ENCODE data around the gene CTSC.
"Not testable (repeated sequence)": the region's sequence is repeated elsewhere in the genome, so short reads cannot be mapped to it uniquely, and the experiment has no call there.

Gene CTSC

DNA sequence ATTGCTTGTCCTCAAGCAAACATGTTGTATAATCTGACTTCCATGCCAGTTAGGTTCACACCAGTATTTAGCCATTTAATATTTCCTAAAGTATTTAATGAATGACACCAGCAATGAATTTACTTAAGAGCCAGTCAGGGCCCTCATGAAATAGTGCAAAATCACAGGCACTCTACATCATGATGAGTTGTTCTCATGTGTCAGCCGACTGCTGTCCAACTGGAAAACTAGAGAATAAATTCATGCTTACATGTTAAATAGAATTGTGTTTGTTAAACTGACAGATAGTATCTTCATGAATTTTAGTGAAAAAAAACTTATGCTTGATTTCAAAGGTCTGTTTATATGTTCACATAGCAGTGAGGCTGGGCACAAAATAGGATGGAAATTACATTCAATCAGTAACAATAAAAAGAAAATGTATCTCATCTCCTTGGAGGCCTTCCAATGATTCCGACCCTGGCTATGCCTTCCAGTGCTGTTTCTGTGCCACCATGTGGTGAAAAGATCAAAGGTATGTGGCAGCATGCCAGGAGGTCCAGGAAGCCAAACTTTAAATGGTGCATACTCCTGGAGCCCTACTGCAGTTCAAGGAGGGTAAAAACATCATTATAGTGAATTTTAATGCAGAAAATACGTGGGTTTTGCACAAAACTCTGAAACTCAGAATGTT is 45.2 kb downstream of the CTSC start:
- no peak for FAIRE-seq
- DNase-seq (ENCODE audit: insufficient read length, low spot score) = peak; percentile 17

DNA sequence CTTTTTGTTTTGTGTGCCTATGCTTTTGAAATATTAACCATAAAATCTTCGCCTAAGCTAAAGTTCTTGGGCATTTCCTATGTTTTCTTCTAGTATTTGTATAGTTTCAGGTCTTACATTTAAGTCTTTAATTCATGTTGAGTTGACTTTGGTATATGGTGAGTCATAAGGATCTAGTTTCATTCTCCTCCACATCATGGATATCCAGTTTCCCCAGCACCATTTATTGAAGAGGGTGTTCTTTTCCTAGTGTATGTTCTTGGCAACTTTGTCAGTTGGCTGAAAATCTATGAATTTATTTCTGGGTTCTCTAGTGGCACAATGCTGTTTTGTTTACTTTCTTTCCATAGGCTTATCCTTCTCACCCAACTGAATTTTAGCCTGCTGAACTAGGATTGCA is 49.0 kb downstream of the CTSC start:
- DNase-seq (ENCODE audit: insufficient read length, low spot score) (no peak), FAIRE-seq (no peak)

DNA sequence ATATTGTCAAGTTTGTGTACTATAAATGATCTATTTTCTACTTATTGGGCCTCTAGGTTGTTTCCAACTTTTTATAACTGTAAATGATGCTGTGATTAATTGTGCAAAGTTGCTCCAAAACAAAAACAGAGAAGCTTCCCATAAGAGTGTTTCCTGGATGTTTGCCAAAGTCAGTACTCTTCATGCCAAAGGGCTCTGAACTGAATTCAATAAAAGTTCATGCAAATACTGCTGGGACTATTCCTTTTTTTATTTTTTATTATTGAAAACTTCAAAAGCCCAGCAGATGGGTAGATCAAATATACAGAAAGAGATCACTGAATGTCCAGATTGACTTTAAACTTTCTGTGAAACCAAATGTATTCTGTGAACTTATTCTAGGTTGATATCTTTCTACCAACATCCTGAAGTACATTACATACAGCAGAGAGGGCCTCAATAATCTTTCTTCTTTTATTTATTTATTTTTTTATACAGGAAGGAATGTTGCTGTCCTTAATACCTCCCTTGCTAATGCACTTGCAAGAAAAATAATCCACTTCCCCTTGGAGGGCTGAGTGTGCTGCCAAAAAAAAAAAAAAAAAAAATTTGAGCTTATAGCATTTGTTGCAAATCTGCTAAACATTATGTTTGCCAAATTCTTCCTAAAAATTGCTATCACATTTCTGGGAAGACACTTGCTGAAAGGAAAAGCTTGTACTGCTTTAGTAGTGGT is 53.0 kb downstream of the CTSC start:
- DNase-seq (ENCODE audit: insufficient read length, low spot score) = no peak
- FAIRE-seq = no peak

DNA sequence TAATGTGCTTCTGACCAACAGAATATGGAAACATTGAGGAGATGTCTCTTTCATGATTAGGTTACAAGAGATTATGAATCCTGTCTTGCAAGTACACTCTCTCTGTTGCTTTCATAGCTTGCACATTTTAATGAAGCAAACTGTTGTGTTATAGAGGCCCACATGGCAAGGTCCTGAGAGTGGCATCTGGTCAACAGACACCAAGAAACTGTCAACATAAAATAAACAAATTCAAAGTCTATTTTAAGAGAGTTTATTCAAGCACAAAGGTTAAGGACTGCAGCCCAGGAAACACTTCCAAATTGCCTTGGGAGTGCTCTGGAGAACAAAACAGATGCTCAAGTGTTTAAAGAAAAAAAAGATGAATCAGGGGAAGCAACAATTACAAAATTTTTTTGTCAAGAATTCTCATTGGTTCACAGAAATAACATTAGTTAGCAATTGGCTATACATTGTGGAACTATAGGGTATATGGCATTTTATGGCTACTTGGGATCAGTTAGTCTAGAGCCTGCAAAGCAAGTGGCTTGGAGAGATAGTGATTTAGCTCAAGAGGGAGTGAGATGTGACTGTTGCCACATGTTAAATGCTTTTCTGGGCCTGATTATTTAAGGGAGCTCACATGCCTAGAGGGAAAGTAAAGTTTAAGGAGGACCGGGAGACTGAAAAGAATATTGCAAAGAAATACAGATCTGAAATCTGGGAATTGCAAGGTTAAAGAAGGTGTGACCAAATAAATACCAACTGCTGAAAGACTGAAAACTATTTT is 54.6 kb downstream of the CTSC start:
- no peak for FAIRE-seq
- DNase-seq (ENCODE audit: insufficient read length, low spot score) = no peak

DNA sequence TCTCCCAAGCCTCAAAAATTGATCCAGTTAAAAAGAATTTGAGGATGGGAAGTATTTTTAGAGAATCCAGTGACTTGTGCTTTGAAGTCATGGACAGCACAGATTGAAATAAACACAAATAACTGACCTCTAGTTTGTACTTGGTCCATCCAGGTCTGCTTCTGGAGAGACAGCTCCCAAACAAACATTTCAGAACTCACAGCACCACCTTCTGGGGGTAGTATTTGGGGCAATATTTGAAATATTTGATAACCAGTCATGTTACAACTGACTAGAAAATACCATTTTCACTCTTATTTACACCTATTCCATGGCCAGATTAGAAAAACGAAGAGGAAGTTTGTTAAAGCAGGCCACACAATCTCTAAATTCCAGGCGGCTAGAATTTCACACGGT is 56.2 kb downstream of the CTSC start:
- DNase-seq (ENCODE audit: insufficient read length, low spot score) (no peak), FAIRE-seq (no peak)

DNA sequence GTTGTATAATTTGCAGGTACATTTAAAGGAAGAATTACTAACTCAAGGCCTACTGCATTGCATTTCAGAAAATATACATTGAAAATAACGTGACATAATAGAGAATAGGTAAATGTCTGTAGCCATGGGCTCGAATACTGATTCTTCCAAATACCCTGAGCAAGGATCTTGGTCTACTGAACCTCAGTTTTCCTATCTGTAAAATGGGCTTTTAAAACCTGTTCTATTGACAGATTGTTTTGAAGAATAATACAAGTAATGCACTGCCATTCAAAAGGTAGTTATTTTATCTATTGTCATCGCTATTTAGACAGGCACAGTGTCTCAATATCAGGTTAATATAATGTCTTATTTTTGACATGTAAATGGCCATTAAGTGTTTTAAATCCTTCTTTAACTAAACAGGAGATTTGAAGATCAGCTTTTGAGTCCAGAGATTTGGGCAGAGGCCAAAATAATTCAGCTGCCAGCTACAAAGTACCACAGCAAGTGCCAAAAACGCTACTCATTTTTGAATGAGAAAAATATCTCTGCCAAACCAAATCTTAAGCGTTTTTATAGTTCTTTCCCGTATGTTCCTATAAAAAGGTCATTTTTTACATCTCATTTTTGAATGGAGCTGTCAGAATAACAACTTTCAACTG is 56.7 kb downstream of the CTSC start:
- FAIRE-seq (no peak), DNase-seq (ENCODE audit: insufficient read length, low spot score) (no peak)

DNA sequence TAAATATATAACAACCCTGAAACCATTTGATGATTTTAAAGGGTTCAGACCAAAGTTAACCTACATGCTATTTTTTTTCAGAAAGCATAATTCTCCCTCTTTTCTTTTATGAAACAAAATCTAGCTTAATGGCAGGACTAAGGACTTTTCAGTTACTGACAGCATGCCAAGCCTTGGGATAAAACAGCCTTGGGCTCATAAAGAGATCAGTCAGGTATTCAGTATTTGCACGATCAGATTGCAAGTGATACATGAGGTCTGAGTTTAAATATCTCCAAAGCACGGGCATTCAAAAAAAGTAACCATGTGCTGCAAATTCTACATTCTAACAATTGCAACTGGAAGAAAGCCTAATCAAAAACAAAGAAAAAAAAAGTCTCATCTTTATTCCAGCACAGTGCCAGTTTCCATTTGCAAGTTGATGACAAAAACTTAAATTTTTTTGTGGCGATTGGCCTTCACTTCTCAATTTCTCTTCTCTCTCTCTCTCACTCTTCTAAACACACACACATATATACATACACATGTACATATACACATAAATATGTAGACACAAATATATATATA is 60.1 kb downstream of the CTSC start:
- no peak for FAIRE-seq
- no peak for DNase-seq (ENCODE audit: insufficient read length, low spot score)

DNA sequence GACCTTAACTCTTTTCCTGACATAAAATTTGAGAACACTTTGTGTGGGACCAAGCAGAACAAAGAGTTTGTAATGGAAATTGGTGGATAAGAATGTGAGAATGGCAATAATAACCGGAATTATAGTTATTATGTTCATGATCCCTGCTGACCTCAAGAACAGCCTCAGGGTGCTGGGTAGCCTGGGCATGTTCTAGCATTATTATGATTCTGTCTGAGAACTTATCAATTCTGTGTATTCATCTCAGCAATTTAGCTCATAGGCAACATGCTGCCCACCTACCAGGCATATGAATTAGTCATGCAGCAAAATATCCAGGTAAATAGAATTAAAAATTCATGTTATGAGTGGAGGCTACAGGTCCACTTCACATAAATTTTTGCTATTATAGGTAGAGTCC is 61.9 kb downstream of the CTSC start:
- FAIRE-seq = no peak
- DNase-seq (ENCODE audit: insufficient read length, low spot score) = no peak

DNA sequence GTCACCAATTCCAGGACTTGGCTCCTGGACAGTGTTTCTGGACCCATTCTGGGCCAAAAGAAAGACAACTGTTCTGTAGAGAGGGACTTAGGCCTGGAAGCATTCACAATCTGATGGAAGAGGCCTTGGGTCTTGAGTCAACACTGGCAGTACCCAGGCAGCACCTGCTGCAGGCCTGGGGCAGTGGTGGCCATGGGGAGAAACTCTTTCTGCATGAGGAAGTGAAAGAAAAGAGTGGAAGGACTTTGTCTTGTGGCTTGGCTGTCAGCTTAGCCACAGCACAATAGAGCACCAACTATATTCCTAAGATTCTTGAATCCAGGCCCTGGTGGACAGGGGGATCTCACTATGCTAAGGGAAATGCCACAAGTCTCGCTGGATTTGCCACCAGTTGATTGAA is 70.6 kb downstream of the CTSC start:
- DNase-seq (ENCODE audit: insufficient read length, low spot score) = no peak
- no peak for FAIRE-seq

DNA sequence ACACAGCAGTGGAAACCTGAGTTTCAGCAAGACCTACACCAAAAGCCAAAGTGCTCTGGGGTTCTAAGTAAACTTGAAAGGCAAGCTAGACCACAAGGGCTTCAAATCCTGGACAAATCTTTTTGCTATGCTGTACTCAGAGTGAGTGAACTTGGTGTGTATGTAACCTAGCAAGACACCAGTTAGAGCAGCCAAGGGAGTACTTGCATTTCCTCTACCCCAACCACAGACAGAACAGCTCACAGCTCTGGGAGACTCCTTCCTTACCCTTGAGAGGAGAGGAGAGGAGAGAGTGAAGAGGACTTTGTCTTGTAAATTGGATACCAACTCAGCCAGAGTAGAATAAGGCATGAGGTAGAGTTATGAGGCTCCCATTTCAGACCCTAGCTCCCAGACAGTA is 71.4 kb downstream of the CTSC start:
- DNase-seq (ENCODE audit: insufficient read length, low spot score) = no peak
- no peak for FAIRE-seq

DNA sequence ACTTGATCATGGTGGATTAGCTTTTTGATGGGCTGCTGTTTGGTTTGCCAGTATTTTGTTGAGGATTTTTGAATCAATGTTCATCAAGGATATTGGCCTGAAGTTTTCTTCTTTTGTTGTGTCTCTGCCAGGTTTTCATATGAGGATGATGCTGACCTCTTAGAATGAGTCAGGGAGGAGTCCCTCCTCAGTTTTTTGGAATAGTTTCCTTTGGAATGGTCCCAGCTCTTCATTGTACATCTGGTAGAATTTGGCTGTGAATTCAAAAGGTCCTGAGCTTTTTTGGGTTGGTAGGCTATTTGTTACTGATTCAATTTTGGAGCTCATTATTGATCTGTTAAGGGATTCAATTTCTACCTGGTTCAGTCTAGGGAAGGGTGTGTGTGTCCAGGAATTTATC is 78.1 kb downstream of the CTSC start:
- FAIRE-seq = no peak
- DNase-seq (ENCODE audit: insufficient read length, low spot score) = no peak

DNA sequence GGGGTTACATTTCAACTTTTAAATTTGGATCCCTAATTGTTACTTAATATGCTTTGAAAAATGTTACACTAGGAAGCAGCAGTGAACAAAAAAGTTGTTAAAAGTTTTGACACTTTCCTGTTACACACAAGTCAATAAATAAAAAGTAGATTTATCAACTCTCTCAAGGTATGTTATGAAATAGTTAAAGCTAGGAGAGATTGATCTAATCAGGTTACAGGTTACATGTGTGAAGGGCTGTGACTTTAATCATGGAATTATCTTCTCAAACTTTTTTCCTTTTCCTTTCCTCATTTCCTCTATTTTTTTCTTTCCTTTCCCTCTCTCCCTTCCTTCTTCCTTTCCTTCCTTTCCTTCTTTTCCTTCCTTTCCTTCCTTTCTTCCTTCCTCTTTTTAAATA is 85.3 kb downstream of the CTSC start:
- FAIRE-seq (no peak), DNase-seq (ENCODE audit: insufficient read length, low spot score) (no peak)

DNA sequence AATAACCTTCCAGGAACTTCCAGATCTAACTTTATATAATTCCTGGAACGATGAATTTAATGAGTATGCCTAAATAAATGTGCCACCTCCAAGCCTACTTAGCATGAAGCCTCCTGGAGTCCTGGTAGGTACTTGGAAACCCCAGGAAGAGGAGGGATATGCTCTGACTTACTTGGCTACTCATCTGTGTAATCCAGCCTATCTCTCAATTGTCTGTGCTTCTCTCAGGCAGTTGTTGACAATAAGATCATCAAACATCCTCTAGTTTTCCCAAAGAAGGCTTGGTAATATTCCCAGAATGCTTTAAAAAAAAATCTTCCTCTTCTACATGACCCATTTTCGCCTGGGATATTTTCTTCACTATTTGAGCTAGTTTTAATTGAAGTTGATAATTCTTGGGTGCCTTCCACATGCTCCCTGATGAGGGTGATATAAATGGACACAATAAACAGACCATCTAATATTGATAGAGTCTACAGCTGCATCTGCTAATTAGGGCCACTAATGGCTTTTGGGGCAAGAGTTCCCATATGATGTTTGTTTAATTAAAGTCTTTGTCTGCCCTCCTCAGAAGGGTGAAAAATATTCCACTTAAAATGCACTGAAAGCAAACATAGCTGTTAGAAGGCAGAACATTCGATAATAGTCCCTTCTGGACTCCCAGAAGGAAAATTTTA is 86.8 kb downstream of the CTSC start:
- DNase-seq (ENCODE audit: insufficient read length, low spot score) (no peak), FAIRE-seq (no peak)

DNA sequence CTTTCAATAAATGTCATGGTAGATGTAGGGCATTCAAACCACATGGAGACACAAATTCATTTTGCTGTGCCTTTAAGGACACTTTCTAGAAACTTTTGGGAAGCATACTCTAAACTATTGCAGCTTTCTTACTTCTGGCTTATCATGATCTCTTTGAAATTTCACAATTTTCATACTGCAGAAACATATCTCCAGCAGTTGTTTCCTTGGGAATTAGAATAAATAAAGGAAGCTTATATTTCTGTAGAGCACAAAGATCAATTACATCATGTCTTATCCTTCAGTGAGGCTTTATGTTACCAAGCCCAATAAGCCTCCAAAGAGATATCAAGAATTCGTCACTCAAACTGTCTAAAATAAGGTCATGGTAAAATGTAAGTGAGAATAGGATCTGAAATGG is 87.8 kb downstream of the CTSC start:
- DNase-seq (ENCODE audit: insufficient read length, low spot score) (no peak), FAIRE-seq (no peak)

DNA sequence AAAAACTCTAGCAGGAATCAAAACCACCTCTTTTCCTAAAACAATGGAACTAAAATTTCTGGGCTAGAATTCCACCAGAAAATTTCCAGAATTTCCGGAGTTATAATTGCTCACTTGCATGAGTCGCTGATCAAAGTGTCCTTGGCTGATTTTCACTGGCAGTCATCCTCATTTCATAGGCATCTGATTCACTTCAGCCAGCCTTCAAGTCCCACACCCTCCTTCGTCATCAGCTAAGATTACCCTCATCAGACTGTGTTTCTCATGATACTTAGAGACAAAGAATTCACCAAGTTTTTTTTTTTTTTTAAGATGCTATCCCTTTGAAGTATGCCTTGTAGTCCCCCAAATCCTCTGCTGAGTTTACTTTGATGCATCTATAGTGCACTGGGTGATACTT is 90.8 kb downstream of the CTSC start:
- FAIRE-seq (no peak), DNase-seq (ENCODE audit: insufficient read length, low spot score) (no peak)

DNA sequence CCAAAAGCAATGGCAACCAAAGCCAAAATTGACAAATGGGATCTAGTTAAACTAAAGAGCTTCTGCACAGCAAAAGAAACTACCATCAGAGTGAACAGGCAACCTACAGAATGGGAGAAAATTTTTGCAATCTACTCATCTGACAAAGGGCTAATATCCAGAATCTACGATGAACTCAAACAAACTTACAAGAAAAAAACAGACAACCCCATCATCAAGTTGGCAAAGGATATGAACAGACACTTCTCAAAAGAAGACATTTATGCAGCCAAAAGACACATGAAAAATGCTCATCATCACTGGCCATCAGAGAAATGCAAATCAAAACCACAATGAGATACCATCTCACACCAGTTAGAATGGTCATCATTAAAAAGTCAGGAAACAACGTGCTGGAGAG is 92.0 kb downstream of the CTSC start:
- not testable (repeated sequence) for DNase-seq (ENCODE audit: insufficient read length, low spot score); FAIRE-seq

All from HTR-8/SVneo (cell line).